NT2/D1 (cell line): ENCODE data around the gene MYO1D.

Source experiments
- SUZ12 ChIP-seq: IDR thresholded peaks from 2 replicates; pipeline ENCODE4 v1.6.1; 2011; ENCODE audit not compliant: insufficient read length, insufficient read depth; ENCODE audit errors: extremely low read depth
- ZNF274 ChIP-seq: IDR thresholded peaks from 2 replicates; pipeline ENCODE4 v1.6.1; 2011; ENCODE audit warnings: mild to moderate bottlenecking, low read depth, low read length

- no peak for TF ChIP-seq ZNF274
- no peak for TF ChIP-seq SUZ12
Observed at GRCh38 chr17:32757963-32758362, 119.0 kb downstream of the MYO1D start.
